Mononuclear cell (primary cell): Measurements from ENCODE around the gene PPAN. TPM values are rescaled to one million over a fixed set of nuclear protein-coding genes. Genes with fewer than 3 reads are reported as not detected.

Experiments
- H3K27me3 ChIP-seq: 2 replicates; pipeline ENCODE4 v1.6.0; 2011; ENCODE audit warnings: low read length, control low read depth; ENCODE audit not compliant: insufficient read depth
- H3K4me1 ChIP-seq: 2 replicates; pipeline ENCODE4 v1.5.1; 2011; ENCODE audit warnings: mild to moderate bottlenecking, low read length, control low read depth; ENCODE audit not compliant: insufficient read depth
- H3K4me3 ChIP-seq: 2 replicates; pipeline ENCODE4 v1.5.1; 2011; ENCODE audit warnings: mild to moderate bottlenecking, low read length, moderate library complexity
- H3K9me3 ChIP-seq: 2 replicates; pipeline ENCODE4 v1.5.1; 2011; ENCODE audit warnings: low read depth, mild to moderate bottlenecking, control low read depth, low read length
- total RNA-seq: library from RNA; depleted of rRNA; stranded (reverse); fragments of >200 nt; gene quantifications from one replicate; pipeline ENCODE4 v1.2.3, GENCODE V29; 2012

PPAN gene
- total RNA-seq, 1 donor = 31.6 TPM

DNA sequence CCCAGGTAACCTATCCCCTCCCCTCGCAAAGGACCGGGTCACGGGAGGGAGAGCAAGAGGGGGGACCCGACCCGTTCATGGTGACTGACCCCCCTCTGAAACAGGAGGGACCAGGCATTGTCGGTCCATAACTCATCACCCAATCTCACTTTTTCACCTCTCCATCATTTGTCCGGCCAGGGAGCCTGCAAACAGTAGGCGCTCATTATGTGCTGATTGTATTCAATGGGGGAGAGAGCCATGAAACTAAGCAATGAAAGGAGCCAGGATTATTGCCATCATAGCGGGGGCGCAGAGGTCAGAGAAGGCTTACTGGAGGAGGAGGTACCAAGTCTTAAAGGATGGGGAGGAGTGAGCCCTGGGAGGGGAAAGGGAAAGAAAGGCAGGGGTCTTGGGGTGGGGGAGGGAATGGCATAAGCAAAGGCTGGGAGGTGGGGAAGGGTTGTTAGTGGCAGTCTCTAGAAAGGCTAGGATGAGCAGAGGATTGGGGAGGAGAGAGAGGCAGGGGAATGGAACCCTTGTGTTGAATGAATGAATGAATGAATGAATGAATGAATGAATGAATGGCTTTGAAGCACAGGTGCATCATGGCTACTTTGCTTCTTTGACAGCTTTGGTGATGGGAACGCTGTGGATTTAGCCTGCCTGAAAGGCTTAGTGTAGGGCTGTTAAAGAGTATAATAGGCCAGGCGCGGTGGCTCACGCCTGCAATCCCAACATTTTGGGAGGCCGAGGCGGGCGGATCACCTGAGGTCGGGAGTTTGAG lies 18.7 kb upstream of the PPAN start:
- Histone ChIP-seq H3K4me1 (peaks cover 13% of the 10 kb centered on the region), H3K9me3 (no peaks in the 10 kb centered on the region), H3K4me3 (peak overlapping the region; percentile 95), H3K27me3 (no peaks in the 10 kb centered on the region)

DNA sequence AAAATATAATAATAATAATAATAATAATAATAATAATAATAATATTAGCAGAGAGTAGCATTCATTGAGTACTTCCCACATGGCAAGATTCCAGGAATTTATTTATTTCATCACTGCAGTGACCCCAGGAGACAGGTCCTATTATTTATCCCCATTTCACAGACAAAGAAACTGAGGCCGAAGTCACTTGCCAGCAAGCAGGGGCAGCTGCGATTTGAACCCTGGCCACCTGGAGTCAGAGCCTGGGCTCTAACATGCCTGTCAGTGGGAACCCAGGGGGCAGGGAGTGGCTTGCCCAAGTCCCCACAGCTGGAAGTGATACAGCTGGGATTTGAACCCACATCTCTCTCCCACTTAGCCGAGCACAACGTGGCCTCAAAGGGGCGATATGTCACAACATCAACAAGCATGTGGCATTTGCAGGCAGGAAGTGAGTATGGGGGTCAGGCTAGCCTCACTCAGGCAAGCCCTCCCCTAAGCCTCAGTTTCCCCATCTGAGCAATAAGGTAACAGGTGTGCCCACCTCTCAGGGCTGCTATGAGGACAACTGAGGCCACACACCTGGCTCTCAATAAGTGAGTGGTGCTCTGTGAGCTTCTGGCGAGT lies 17.1 kb upstream of the PPAN start:
- H3K9me3 ChIP-seq = no peaks in the 10 kb centered on the region
- H3K4me3 ChIP-seq = no peak overlapping the region
- no peaks in the 10 kb centered on the region for H3K27me3 ChIP-seq
- H3K4me1 ChIP-seq = peaks cover 13% of the 10 kb centered on the region

DNA sequence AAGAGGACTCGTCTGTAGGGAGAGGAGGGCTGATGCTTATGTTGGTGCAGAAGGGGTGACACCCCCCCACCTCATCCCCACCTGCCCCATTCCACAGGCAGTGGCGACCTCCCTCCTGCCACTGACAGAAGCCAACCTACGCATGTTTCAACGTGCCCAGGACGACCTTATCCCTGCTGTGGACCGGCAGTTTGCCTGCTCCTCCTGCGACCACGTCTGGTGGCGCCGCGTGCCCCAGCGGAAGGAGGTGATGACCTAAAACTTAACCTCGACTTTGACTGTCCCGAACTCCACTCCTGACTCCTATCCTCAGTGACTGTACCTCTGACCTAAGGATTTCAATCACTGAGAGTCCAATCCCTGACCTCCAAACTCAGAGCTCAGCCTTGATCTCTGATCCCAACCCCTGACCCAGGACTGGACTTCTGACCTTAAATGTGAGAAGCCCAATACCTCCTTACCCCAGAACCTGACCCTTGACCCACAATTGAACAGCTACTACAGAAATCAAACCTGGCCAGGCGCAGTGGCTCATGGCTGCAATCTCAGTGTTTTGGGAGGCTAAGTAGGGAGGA lies 16.3 kb upstream of the PPAN start:
- Histone ChIP-seq H3K4me3 (no peak overlapping the region), H3K27me3 (no peaks in the 10 kb centered on the region), H3K4me1 (peaks cover 13% of the 10 kb centered on the region), H3K9me3 (no peaks in the 10 kb centered on the region)

DNA sequence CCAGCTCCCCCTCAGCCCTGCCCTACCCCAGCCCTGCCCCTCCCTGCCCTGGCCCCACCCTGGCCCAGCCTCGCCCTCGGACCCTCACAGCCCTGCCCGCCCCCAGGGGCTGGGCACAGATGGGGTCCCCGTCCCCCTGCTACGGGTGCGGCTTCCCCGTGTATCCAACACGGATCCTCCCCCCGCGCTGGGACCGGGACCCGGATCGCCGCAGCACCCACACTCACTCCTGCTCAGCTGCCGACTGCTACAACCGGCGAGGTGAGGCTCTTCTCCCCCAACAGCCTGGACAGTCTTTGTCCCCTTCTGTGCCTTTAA lies 14.8 kb upstream of the PPAN start:
- no peaks in the 10 kb centered on the region for H3K9me3 ChIP-seq
- peaks cover 14% of the 10 kb centered on the region for H3K4me1 ChIP-seq
- no peaks in the 10 kb centered on the region for H3K27me3 ChIP-seq
- no peak overlapping the region for H3K4me3 ChIP-seq

DNA sequence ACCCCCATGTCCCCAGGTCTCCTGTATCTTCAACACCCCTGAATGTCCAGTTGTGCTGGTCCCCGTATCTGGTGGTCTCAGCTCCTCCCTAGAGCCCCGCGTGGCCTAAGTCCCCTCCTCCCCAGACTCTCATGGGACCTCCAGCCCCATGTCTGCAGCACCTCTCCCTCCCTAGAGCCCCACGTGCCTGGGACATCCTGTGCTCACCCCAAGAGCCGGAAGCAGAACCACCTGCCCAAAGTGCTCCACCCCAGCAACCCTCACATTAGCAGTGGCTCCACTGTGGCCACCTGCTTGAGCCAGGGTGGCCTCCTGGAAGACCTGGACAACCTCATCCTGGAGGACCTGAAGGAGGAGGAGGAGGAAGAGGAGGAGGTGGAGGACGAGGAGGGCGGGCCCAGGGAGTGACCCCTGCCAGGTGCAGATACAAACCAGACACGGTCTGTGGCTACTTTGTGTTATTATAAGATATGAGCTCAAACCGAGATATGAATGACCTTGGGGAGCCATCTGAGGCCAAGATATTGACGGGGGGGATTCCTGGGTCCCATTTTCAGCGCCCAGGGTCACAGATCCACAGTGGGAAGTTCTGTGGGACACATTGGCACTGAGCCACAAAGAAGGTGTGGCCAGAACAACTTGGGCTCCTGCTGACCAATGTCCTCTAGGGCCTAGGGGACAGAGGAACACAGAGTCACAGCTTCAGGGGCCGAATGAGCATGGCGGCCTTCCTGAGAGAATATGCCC lies 14.1 kb upstream of the PPAN start:
- Histone ChIP-seq H3K9me3 (no peaks in the 10 kb centered on the region), H3K27me3 (no peaks in the 10 kb centered on the region), H3K4me3 (no peak overlapping the region), H3K4me1 (peaks cover 16% of the 10 kb centered on the region)

DNA sequence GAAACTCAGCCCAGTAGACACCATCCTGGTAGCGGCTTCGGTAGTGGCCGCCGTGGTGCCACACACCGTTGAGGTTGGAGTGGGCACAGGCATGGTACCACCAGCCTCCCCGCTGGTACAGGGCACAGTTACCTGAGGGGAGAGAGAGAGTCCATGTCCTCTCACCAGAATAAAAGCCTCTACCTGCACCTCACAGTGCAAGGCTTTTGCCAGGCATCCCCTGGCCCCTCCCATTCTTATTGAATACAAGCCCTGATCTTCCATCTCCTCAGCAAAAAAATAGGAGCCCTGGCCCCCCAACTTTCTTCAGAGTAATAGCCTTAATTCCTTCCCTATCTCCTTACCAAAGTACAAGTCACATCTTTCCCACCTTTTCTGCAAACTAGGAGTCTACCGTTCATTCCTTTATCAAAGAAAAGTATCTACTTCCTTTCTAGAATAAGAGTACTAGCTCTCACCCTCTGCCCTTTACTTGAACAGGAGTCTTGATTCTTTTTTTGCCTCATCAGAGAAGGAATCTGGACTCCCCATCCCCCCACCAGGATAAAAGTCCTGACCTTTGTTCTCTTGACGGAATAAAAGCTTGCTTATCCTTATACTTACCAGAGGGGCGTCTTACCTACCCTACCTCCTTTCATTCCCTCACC lies 13.4 kb upstream of the PPAN start:
- Histone ChIP-seq H3K27me3 (no peaks in the 10 kb centered on the region), H3K4me3 (no peak overlapping the region), H3K4me1 (peaks cover 14% of the 10 kb centered on the region), H3K9me3 (no peaks in the 10 kb centered on the region)

DNA sequence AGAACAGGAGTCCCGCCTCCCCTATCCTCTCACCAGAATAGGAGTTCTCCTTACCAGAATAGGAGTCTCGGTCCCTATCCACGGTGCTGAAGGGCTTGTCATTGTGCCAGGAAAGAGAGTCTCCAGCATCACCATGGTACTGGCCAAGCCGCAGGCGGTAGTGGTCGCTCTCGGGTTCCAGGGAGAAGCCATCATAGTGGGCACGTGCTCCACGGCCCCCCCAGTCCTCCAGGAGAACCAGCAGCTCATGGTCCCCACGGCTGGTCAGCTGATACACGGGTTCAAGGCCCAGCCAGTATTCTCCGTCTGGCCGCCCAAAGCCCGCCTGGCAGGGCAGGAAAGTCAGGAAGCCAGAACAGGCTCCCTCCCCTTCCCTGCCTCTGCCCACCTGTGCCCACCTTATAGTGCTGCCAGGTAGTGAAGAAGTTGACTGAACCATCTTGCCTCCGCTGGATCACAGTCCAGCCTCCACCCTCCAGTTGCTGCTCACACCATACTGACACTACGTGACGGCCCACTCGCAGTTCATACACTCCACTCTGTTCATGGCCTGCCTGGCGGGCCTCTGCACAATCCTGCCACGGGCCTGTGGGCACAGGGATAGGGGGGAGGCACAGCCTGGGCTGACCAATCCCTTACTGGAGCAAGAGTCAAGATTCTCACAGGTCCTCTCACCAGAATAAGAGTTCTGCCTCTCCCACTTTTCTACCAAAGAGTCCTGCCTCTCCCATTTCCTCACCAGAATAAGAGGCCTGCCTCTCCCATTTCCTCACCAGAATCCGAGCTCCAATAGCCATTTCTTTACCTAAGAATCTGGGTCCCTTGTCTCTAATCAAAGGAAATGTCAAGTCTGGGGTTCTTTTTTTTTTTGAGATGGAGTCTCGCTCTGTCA lies 12.6 kb upstream of the PPAN start:
- Histone ChIP-seq H3K4me1 (peaks cover 14% of the 10 kb centered on the region), H3K27me3 (no peaks in the 10 kb centered on the region), H3K9me3 (no peaks in the 10 kb centered on the region), H3K4me3 (no peak overlapping the region)

DNA sequence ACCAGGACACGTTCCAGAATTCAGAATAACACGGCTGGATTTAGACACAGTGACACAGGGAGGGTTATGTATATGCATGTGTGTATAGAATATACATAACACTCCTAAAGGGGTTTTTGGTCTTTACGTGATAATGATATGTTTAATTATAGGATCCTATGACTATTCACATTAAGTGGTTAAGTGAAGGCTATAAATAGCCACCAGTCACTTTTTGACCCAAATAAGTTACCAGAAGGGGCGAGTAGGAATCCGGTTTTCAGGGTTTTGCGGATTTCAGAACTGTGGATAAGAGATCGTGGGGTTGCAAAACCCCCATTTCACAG lies 10.6 kb upstream of the PPAN start:
- Histone ChIP-seq H3K4me1 (peaks cover 33% of the 10 kb centered on the region), H3K27me3 (no peaks in the 10 kb centered on the region), H3K4me3 (no peak overlapping the region)

DNA sequence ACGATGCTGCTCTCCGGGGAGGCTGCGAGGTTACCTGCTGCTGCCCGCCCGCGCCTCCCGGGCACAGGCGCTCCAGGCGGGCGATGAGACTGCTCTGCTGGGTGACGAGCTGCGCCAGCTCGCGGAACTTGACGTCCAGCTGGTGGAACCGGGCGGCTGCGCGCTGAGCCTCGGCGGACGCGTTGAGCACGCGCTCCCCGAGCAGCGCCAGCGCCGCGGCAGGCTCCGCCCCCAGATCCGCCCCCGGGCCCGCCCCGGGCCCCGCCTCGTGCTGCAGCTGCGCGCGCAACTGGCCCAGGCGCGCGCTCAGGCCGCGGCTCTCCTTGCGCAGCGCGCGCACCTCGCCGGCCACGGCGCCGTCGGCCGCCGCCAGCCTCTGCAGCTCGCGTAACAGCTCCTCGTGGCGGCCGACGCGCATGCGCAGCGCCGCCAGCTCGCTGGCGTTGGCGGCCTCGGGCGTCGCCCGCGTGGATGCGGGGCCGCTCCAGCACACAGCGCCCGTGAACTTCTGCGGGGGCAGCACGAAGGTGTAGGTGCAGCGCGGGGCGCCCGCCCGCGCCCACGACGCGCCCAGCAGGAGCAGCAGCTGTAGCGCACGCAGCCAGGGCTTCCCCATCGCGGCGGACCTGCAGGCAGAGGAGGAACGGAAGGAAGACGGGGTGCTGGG lies 10.1 kb upstream of the PPAN start:
- no peaks in the 10 kb centered on the region for H3K9me3 ChIP-seq
- H3K4me3 ChIP-seq = peak overlapping the region; percentile 33
- H3K4me1 ChIP-seq = peaks cover 38% of the 10 kb centered on the region
- no peaks in the 10 kb centered on the region for H3K27me3 ChIP-seq

More for the DNA sequence above, 10.6 kb upstream of the PPAN start:
- H3K9me3 ChIP-seq = no peaks in the 10 kb centered on the region

DNA sequence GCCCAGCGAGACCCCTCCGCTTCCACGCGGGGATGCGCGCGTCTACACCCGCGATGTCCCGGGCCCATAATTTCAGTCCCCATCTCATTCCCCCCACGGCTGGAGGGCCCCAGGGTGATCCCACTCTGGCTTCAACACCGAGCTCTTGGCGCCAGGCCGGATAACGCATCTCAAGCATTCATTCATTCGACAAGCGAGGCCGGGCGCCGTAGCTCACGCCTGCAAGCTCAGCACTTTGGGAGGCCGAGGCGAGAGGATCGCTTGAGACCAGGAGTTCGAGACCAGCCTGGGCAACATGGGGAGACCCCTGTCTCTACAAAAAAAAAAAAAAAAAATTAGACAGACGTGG lies 9.6 kb upstream of the PPAN start:
- H3K9me3 ChIP-seq = no peaks in the 10 kb centered on the region
- H3K4me1 ChIP-seq = peaks cover 44% of the 10 kb centered on the region
- H3K27me3 ChIP-seq = no peaks in the 10 kb centered on the region
- H3K4me3 ChIP-seq = peak overlapping the region; percentile 33

DNA sequence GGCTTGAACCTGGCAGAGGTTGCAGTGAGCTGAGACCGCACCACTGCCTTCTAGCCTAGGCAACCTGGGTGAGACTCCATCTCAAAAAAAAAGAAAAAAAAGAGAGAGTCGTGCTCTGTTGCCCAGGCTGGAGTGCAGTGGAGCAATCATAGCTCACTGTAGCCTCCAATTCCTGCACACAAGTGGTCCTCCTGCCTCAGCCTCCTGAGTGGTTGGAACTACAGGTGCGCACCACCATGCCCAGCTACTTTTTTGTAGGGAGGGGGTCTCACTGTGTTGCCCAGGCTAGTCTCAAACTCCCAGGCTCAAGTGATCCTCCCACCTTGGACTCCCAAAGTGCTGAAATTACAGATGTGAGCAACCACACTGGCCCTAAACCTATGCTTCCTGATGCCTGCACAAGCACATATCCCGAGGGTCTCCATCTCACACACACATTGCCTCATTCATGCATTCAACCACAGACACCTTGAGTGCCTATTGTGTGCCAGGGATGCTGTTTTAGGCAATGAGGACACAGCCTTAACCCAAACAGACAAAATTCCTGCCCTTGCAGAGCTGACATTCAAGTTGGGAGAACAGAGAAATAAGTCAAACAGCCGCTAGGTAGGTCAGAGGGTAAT lies 5.9 kb upstream of the PPAN start:
- no peak overlapping the region for H3K4me3 ChIP-seq
- no peaks in the 10 kb centered on the region for H3K27me3 ChIP-seq
- H3K4me1 ChIP-seq = peaks cover 77% of the 10 kb centered on the region
- H3K9me3 ChIP-seq = no peaks in the 10 kb centered on the region

DNA sequence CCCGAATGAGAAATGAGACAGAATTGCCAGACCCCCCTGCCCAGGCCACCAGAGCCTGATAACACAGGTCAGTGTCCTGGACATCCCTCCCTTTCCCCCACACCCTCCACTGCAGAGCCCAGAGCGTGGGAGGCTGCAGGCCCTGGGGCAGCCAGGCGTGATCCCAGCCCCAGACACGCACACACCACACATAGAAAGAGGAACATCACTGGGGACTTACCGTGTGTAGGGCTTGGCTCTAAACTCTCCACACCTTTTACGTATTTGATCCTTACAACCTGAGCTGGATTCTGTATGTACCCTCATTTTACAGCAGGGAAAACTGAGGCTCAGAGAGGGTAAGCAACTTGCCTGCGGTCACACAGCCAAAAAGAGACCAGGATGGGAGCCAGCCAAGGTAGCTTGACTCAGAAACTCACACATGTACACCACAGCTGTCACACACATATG lies 3.4 kb upstream of the PPAN start:
- Histone ChIP-seq H3K4me1 (peaks cover 85% of the 10 kb centered on the region), H3K9me3 (no peaks in the 10 kb centered on the region), H3K27me3 (no peaks in the 10 kb centered on the region), H3K4me3 (no peak overlapping the region)

DNA sequence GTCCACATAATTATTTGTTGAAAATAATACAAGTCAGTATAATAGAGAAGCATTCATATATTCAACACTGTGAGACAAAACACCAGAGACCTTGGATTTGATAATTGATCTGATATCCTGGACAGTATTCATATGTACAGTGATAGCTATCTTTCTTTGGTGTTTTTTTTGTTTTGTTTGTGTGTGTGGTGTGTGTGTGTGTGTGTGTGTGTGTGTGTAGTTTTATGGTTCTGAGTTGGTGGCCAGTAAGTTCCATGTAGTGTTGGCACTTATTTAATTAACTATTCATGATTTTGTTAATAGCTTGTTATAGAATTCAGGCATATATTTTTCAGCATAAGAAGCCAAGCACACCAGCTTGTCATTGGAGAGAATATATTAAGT lies 2.0 kb upstream of the PPAN start:
- peaks cover 81% of the 10 kb centered on the region for H3K4me1 ChIP-seq
- H3K27me3 ChIP-seq = no peaks in the 10 kb centered on the region
- H3K4me3 ChIP-seq = no peak overlapping the region
- H3K9me3 ChIP-seq = no peaks in the 10 kb centered on the region
